HG03025 (cell line): Measurements from ENCODE around the gene LPCAT4.

Experiments used
- ATAC-seq: cut with Tn5 transposase; IDR thresholded peaks from one replicate; pipeline ENCODE4 v1.9.1; 2021; ENCODE audit warnings: mild to moderate bottlenecking, moderate library complexity; ENCODE audit not compliant: unreplicated experiment, low FRiP score

The LPCAT4 gene

GRCh38 chr15:34339946-34340345, 27.1 kb downstream of the LPCAT4 start:
- ATAC-seq, result no peak

- no peak for ATAC-seq
Measured at GRCh38 chr15:34338347-34338746, 28.6 kb downstream of the LPCAT4 start.

GRCh38 chr15:34337557-34338306, 29.3 kb downstream of the LPCAT4 start, which contains the start of gene SLC12A6:
TSS of gene SLC12A6 (minus strand) at chr15:34337781. CDS start at chr15:34336680, 1,101 bp downstream.
- peak; percentile 55 for ATAC-seq

GRCh38 chr15:34336991-34337556, 29.9 kb downstream of the LPCAT4 start:
- ATAC-seq, result no peak

GRCh38 chr15:34336231-34336990, 30.6 kb downstream of the LPCAT4 start:
- no peak for ATAC-seq

- ATAC-seq, result no peak
Measured at GRCh38 chr15:34335176-34336032, 31.6 kb downstream of the LPCAT4 start.

GRCh38 chr15:34334672-34335071, 32.3 kb downstream of the LPCAT4 start:
- ATAC-seq, result no peak

- no peak for ATAC-seq
Measured at GRCh38 chr15:34332553-34333120, 34.4 kb downstream of the LPCAT4 start.

- ATAC-seq, result no peak
Measured at GRCh38 chr15:34331809-34332208, 35.2 kb downstream of the LPCAT4 start.

GRCh38 chr15:34330279-34330678, 36.7 kb downstream of the LPCAT4 start:
- ATAC-seq, result no peak

- no peak for ATAC-seq
Measured at GRCh38 chr15:34329006-34329405, 38.0 kb downstream of the LPCAT4 start.

- no peak for ATAC-seq
Measured at GRCh38 chr15:34327906-34328305, 39.1 kb downstream of the LPCAT4 start.

GRCh38 chr15:34325368-34325767, 41.6 kb downstream of the LPCAT4 start:
- ATAC-seq, result no peak

- ATAC-seq, result no peak
Measured at GRCh38 chr15:34324933-34325332, 42.1 kb downstream of the LPCAT4 start.

GRCh38 chr15:34323217-34323616, 43.8 kb downstream of the LPCAT4 start:
- no peak for ATAC-seq

- ATAC-seq, result no peak
Measured at GRCh38 chr15:34318277-34319079, 48.5 kb downstream of the LPCAT4 start.

- ATAC-seq, result no peak
Measured at GRCh38 chr15:34314491-34315490, 52.2 kb downstream of the LPCAT4 start.

GRCh38 chr15:34311563-34311962, 55.4 kb downstream of the LPCAT4 start:
- ATAC-seq, result no peak
